IMR-90 (cell line): ENCODE data around the gene CASK. TPM values are rescaled to one million over a fixed set of nuclear protein-coding genes. Genes with fewer than 3 reads are reported as not detected.

Source experiments
- ATAC-seq: fragments of 200-7000 bp; cut with Tn5 transposase; 2 replicates; pipeline ENCODE4 v1.9.1; 2020; ENCODE audit warnings: low read depth, mild to moderate bottlenecking, moderate library complexity
- BruUV-seq: library from RNA; stranded (reverse); fragments of 400-500 nt; replicated peaks from 2 replicates; lab custom pipeline; 2021; lab: Mats Ljungman, UMichigan
- CTCF ChIA-PET: fragments of 300-600 bp; formaldehyde crosslinking; extraction: SDS; loops from one replicate; lab custom pipeline; 2021; ENCODE audit warnings: antibody characterized with exemption; lab: Yijun Ruan, JAX
- POLR2A ChIA-PET: fragments of 300-600 bp; sonication (Branson Sonifier 250); formaldehyde crosslinking; loops from one replicate; lab custom pipeline; 2022; ENCODE audit warnings: antibody characterized with exemption; ENCODE audit not compliant: unreplicated experiment; lab: Charles Lee
- DNase-seq: peaks from one replicate; pipeline ENCODE4 v3.0.0; 2013
- H2AFZ ChIP-seq: replicated peaks from 2 replicates; pipeline ENCODE3; 2013; ENCODE audit warnings: low read length, mild to moderate bottlenecking; ENCODE audit not compliant: poor library complexity
- H2AK5ac ChIP-seq: 2 replicates; pipeline ENCODE4 v1.6.1; 2013; ENCODE audit warnings: low read depth, low read length, inconsistent platforms
- H2AK9ac ChIP-seq: replicated peaks from 2 replicates; pipeline ENCODE3; 2013; ENCODE audit warnings: mild to moderate bottlenecking, low read depth, low read length, moderate library complexity; ENCODE audit not compliant: poor library complexity
- H2BK120ac ChIP-seq: 2 replicates; pipeline ENCODE4 v1.6.1; 2013; ENCODE audit warnings: low read depth, low read length, inconsistent platforms
- H2BK15ac ChIP-seq: 3 replicates; pipeline ENCODE4 v1.6.1; 2013; ENCODE audit warnings: low read depth, low read length, inconsistent platforms
- H2BK20ac ChIP-seq: 2 replicates; pipeline ENCODE4 v1.6.1; 2013; ENCODE audit warnings: low read depth, mild to moderate bottlenecking, inconsistent platforms, low read length, moderate library complexity
- H2BK5ac ChIP-seq: 2 replicates; pipeline ENCODE4 v1.6.1; 2013; ENCODE audit warnings: mild to moderate bottlenecking, low read depth, low read length, inconsistent platforms; ENCODE audit not compliant: poor library complexity, severe bottlenecking
- H3K14ac ChIP-seq: replicated peaks from 2 replicates; pipeline ENCODE4 v1.6.1; 2013; ENCODE audit warnings: low read depth, low read length, inconsistent platforms
- H3K18ac ChIP-seq: 2 replicates; pipeline ENCODE4 v1.6.1; 2013; ENCODE audit warnings: low read depth, low read length, control low read depth
- H3K23ac ChIP-seq: 2 replicates; pipeline ENCODE4 v1.6.1; 2013; ENCODE audit warnings: low read depth, low read length, inconsistent platforms
- H3K27ac ChIP-seq: 2 replicates; pipeline ENCODE4 v1.5.1; 2013; ENCODE audit warnings: mild to moderate bottlenecking, control low read depth, low read length; ENCODE audit not compliant: insufficient read depth
- H3K27me3 ChIP-seq: 2 replicates; pipeline ENCODE4 v1.6.1; 2013; ENCODE audit warnings: low read length; ENCODE audit not compliant: control insufficient read depth, insufficient read depth
- H3K36me3 ChIP-seq: 2 replicates; pipeline ENCODE4 v1.6.1; 2013; ENCODE audit warnings: low read length, mixed read lengths; ENCODE audit not compliant: control insufficient read depth, insufficient read depth
- H3K4ac ChIP-seq: 2 replicates; pipeline ENCODE4 v1.6.1; 2013; ENCODE audit warnings: low read depth, low read length, inconsistent platforms
- H3K4me1 ChIP-seq: 2 replicates; pipeline ENCODE4 v1.6.1; 2013; ENCODE audit warnings: low read length, mixed read lengths; ENCODE audit not compliant: control insufficient read depth, insufficient read depth
- H3K4me2 ChIP-seq: 2 replicates; pipeline ENCODE4 v1.6.1; 2013; ENCODE audit warnings: low read depth, mild to moderate bottlenecking, control low read depth, low read length, moderate library complexity
- H3K4me3 ChIP-seq: 2 replicates; pipeline ENCODE4 v1.5.1; 2013; ENCODE audit warnings: low read depth, mild to moderate bottlenecking, control low read depth, low read length, moderate library complexity; ENCODE audit not compliant: insufficient read depth
- H3K56ac ChIP-seq: 2 replicates; pipeline ENCODE4 v1.6.1; 2013; ENCODE audit warnings: low read length, inconsistent platforms; ENCODE audit not compliant: insufficient read depth; ENCODE audit errors: extremely low read depth
- H3K79me1 ChIP-seq, 2 experiments: 2 replicates each; pipeline ENCODE4 v1.6.1; 2013; ENCODE audit warnings: low read length in 2 of 2, inconsistent platforms in 1 of 2, low read depth in 1 of 2
- H3K9ac ChIP-seq: 2 replicates; pipeline ENCODE4 v1.6.1; 2013; ENCODE audit warnings: low read depth, low read length, control low read depth
- H3K9me1 ChIP-seq: 2 replicates; pipeline ENCODE4 v1.6.1; 2013; ENCODE audit warnings: low read length, inconsistent platforms; ENCODE audit not compliant: insufficient read depth
- H3K9me3 ChIP-seq: 2 replicates; pipeline ENCODE4 v1.6.1; 2013; ENCODE audit warnings: low read length; ENCODE audit not compliant: control insufficient read depth, insufficient read depth
- H4K20me1 ChIP-seq: 2 replicates; pipeline ENCODE4 v1.6.1; 2013; ENCODE audit warnings: low read length, inconsistent platforms; ENCODE audit not compliant: insufficient read depth
- H4K5ac ChIP-seq: 2 replicates; pipeline ENCODE4 v1.6.1; 2013; ENCODE audit warnings: mild to moderate bottlenecking, low read depth, low read length, control low read depth
- H4K8ac ChIP-seq, 2 experiments: 2 replicates each; pipeline ENCODE4 v1.6.1; 2013; ENCODE audit warnings: low read depth in 2 of 2, low read length in 2 of 2, control low read depth in 1 of 2, inconsistent platforms in 1 of 2
- H4K91ac ChIP-seq: 2 replicates; pipeline ENCODE4 v1.6.1; 2013; ENCODE audit warnings: low read depth, low read length, inconsistent platforms; ENCODE audit not compliant: insufficient read depth
- BHLHE40 ChIP-seq: fragments of 150-350 bp; IDR thresholded peaks from 2 replicates; pipeline ENCODE4 v1.6.1; 2016; ENCODE audit warnings: mild to moderate bottlenecking, low read depth, low read length
- WGBS, 2 experiments: methylation state at CpG; one replicate each; pipeline versions ENCODE4 v1.1.5 to v1.1.7; 2013; ENCODE audit warnings: missing lambda C conversion rate in 2 of 2; ENCODE audit not compliant: insufficient read length in 1 of 2; ENCODE audit errors: extremely low coverage in 2 of 2; 5-methylcytosine and 5-hydroxymethylcytosine counted together
- dilution Hi-C: fragments of 300-500 bp; cut with HindIII; formaldehyde crosslinking; loops from one replicate; pipeline ENCODE4 v1.14.3; 2018; ENCODE audit warnings: low sequenced_read_pairs; ENCODE audit not compliant: unreplicated experiment
- in situ Hi-C: fragments of 300-500 bp; cut with MboI; formaldehyde crosslinking; loops from 3 replicates; pipeline ENCODE4 v1.14.3; 2019; ENCODE audit warnings: low sequenced_read_pairs, inconsistent platforms, mixed read lengths
- intact Hi-C: fragments of 100-400 bp; cut with micrococcal nuclease; formaldehyde crosslinking; loops from 2 replicates; pipeline ENCODE4 v1.10.0; 2022
- polyA plus RNA-seq, 3 experiments: library from polyadenylated mRNA; depleted of rRNA; stranded (reverse); fragments of >200 nt; gene quantifications; 2 replicates each; pipeline ENCODE4 v1.2.3, GENCODE V29; 2012; ENCODE audit warnings: low replicate concordance in 1 of 3
- total RNA-seq: library from RNA; depleted of rRNA; stranded (reverse); fragments of >200 nt; gene quantifications from 2 replicates; pipeline ENCODE4 v1.2.3, GENCODE V29; 2012

Gene CASK
- total and polyA plus RNA-seq, 2 of the 4 experiments (the other 2 are of a cell fraction): 9.4 to 17.7 TPM

DNA sequence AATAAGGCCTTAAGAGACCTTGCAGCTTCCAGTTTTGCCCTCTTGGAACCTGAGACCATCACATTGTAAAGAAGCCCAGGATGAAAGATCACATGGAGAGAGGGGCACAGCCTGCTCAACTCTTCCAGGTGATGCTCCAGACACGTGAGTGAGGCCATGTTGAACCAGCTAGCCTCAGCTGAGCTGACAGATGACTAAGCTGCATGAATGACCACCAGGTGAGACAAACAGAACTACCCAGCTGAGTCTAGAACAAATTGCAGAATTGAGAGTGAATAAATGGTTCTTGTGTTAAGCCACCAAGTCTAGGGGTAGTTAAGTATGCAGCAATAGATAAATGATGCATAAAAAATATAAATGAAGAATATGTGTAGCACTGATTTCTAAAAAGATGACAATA is 216.1 kb downstream of the CASK start:
- Histone ChIP-seq H3K36me3 (no peaks in the 10 kb centered on the region), H3K4me1 (no peaks in the 10 kb centered on the region), H2AK9ac (no peak overlapping the region), H3K4me3 (no peak overlapping the region), H3K18ac (no peak overlapping the region), H2AFZ (no peak overlapping the region), H2AK5ac (no peak overlapping the region), H4K20me1 (no peaks in the 10 kb centered on the region), H4K5ac (no peak overlapping the region), H3K79me1 (no peaks in the 10 kb centered on the region; a peak in 1 of 4 replicates), H3K14ac (no peak overlapping the region), H3K27me3 (peaks cover 2% of the 10 kb centered on the region; the same call in 1 of the 2 replicates), H3K27ac (no peak overlapping the region), H3K4ac (no peak overlapping the region), H3K9ac (no peak overlapping the region), H2BK15ac (no peak overlapping the region), H4K91ac (no peak overlapping the region), H3K9me3 (no peaks in the 10 kb centered on the region), H3K23ac (no peak overlapping the region), H2BK5ac (no peak overlapping the region), H3K56ac (no peak overlapping the region), H3K4me2 (no peak overlapping the region), H2BK120ac (no peak overlapping the region), H3K9me1 (no peaks in the 10 kb centered on the region), H2BK20ac (no peak overlapping the region), H4K8ac (no peak overlapping the region)
- dilution Hi-C loops (no loop called here), intact Hi-C loops (no loop called here), in situ Hi-C loops (no loop called here)
- ATAC-seq (no peak), DNase-seq (no peak)
- ChIA-PET POLR2A (no interaction called here), CTCF (no interaction called here)
- BruUV-seq: no TSS peak
- no peak for TF ChIP-seq BHLHE40
- no CpG with 5 or more reads among the region's 1 CpG for WGBS, 2 experiments
